ENCODE results near the gene L3MBTL4.

DNA sequence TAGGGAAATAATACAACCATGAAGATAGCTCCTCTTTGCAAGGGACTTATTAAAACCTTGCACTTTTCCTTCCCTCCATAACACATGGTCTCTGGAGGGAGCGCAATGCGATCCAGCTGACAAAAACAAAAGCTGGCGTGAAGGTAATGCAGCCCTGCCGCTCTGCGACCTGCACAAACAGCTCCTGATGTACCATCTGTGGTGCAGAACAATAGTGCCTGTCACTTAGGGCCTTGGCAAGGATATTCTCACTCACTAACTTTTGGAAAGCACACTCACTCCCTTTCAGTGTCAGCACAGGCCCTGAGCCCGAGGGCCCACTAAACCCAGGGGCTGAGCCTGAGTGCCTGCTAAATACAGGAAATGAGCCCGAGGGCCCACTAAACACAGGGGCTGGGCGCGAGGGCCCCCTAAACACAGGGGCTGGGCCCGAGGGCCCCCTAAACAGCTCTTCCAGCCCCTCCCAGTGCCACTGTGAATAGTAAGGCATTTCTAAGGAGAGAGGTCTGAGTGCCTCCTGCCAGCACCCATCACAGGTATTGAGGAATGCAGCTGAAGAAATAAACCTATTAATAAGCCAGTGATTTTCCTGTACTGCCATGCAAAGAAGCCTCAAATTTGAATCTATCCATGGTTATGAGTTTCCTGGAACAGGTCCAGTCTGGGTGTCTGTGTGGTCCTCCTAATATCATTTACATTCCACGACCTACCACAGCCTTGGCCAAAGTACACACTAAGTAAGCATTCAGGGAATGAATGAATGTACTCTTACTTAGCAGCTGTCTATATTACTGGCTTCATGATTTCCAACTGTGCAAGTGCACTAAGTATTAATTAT is 9.3 kb downstream of the L3MBTL4 start:
- TF ChIP-seq, protein P1, sequence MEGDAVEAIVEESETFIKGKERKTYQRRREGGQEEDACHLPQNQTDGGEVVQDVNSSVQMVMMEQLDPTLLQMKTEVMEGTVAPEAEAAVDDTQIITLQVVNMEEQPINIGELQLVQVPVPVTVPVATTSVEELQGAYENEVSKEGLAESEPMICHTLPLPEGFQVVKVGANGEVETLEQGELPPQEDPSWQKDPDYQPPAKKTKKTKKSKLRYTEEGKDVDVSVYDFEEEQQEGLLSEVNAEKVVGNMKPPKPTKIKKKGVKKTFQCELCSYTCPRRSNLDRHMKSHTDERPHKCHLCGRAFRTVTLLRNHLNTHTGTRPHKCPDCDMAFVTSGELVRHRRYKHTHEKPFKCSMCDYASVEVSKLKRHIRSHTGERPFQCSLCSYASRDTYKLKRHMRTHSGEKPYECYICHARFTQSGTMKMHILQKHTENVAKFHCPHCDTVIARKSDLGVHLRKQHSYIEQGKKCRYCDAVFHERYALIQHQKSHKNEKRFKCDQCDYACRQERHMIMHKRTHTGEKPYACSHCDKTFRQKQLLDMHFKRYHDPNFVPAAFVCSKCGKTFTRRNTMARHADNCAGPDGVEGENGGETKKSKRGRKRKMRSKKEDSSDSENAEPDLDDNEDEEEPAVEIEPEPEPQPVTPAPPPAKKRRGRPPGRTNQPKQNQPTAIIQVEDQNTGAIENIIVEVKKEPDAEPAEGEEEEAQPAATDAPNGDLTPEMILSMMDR (conservative IDR thresholded peaks at IDR 0.05; ENCODE audit: low read length) = no peak
- no peak for TF ChIP-seq EZH2phosphoT487 (IDR thresholded peaks at IDR 0.05; ENCODE audit: borderline replicate concordance, low read depth, low read length)
